Activated CD4-positive, alpha-beta T cell treated with anti-CD3 and anti-CD28 coated beads, Interleukin-2, amount 50 U/mL, for 48 hours (primary cell): ENCODE results near the gene XRCC1.
"Not testable (repeated sequence)": the region's sequence is repeated elsewhere in the genome, so short reads cannot be mapped to it uniquely, and the experiment has no call there.

Experiments used
- DNase-seq, 2 experiments: peaks; one replicate each; pipeline ENCODE4 v3.0.0-alpha.2; 2020

Gene XRCC1

DNA sequence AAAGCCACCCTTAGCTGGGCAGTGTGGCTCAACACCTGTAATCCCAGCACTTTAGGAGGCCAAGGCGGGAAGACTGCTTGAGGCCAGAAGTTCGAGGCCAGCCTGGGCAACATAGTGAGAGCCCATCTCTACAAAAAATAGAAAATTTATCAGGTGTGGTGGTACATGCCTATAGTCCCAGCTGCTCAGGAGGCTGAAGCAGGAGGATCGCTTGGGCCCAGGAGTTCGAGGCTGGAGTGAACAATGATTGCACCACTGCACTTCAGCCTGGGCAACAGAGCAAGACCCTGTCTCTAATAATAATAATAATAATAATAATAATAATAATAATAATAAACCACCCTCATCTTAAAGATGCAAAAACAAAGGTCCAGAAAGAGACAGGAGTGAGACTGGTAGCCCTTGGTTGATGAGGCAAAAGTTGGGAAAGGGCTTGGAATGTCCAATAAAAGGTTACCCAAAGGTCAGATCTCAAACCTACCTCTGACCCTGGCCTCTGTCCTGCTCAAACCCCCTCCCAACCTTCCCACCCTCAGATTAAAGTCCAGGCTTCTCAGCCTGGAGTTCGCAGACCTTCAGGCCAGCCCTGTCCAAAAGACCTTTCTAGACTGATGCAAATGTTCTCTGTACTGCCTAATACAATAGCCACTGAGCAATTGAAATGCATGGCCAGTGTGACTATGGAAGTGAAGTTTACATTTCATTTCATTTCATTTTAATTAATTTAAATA is 33.2 kb downstream of the XRCC1 start:
- DNase-seq, result no peak

DNA sequence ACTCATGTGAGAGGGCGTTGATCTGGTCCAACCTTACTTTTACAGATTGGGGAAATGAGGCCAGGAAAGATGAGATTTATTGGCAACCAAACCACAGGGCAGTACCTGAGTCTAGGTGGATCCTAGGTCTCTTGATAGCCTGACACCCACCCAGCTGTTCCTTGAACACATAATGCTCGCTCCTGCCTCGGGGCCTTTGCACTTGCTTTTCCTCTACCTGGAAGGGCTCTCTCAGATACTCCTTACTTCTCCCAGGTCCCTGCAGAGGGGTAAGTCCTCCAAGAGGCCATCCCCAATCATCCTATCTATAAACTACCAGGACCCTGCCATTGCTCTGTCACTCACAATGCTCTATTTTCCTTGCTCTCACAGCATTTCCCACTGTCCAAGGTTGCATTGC is 34.9 kb downstream of the XRCC1 start:
- no peak for DNase-seq

DNA sequence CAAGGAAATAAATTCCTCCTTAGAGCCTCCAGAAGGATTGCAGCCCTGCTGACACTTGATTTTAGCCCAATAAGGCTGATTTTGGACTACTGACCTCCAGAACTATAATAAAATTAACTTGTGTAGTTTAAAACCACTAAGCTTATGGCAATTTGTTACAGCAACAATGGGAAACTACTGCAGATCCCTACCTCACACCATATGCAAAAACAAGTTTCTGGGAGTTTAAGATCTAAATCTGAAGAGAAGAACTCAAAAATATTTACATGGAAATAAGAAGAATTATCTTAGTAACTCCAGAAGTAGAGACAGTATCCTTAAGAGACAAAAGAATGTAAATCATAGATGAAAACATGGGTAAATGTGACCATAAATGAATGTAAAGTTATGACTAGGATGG is 36.4 kb downstream of the XRCC1 start:
- no peak for DNase-seq

DNA sequence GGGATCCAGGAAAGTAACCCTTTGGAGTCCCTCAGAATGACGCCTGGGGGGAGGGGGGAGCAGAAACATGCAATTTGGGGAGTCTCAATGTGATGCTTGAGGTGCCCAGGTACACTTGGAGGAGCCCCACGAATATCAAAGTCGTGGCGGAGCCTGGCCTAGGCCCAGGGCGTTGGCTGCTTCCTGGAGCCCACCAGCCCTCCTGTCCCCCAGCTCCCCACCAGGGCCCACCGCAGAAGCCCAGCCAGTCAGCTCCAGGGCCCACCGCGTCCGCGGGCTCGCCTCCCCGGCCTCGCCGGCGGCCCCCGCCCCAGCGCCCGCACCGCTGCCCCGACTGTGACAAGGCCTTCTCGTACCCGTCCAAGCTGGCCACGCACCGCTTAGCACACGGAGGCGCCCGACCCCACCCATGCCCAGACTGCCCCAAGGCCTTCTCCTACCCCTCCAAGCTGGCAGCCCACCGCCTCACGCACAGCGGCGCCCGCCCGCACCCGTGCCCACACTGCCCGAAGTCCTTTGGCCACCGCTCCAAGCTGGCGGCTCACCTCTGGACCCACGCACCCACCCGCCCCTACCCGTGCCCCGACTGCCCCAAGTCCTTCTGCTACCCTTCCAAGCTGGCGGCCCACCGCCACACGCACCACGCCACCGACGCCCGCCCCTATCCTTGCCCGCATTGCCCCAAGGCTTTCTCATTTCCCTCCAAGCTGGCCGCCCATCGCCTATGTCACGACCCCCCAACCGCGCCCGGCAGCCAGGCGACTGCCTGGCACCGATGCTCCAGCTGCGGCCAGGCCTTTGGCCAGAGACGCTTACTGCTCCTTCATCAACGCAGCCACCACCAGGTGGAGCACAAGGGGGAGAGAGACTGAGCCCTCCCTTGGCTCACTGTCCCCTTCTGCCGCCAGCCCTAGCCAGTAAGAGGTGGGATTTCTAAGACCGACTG is 40.2 kb downstream of the XRCC1 start:
- DNase-seq, result peak; percentile 22 to 28

DNA sequence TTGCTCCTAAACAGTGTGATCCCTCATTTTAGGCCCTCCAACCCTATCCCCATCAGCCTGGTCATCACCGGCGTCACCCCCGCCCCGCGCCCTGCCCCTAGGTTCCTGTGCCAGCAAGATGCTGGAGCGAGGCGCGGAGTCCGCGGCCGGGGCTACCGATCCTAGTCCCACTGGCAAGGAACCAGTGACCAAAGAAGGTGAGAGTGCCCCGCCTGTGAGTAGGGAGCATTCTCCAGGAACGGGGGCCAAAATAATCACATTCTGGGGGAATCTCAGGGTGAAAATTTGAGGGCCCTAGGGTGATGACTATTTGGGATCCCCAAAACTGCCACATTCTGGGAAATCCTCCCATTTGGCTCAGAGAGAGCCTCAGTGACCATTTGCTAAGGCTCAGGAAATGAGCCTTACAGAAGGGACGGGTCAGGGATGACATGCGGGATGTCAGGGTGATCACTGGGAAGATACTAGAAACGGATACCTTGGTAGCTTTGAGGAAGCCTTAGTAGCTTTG is 41.0 kb downstream of the XRCC1 start:
- no peak for DNase-seq

DNA sequence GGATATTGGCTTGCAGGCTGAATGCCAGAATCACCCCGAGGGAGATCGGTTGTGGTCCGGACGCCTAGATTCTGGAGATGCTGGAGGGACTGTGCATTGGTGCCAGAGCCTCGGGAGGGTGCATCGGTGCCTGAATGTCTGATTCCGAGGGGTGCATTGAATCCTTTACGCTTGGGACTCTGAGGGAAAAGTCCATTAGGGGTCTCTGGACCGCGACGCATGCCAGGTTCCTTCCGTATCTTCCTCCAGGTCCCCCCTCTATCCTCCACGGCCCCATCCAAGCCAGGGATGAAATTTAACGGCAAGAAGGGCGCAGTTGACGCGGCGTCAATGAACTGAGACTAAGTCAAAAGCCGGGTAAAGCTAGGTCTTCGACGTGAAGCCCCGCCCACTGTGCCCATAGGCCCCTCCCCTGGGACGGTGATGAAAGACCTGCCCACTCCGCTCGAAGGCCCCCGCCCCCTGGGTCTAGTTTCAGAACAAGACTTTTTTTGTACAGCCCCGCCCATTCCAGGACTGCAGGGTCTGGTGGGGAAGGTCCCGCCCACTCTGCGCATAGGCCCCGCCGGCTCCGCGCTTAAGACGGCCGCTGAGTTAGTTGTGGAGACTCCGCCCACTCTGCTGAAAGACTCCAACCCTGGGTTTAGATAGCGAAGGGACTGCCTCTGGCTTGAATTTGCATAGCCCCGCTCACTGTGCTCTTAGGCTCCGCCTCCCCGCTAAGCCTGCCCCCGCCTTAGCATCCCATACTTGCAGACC is 41.6 kb downstream of the XRCC1 start:
- DNase-seq, result peak; percentile 95

DNA sequence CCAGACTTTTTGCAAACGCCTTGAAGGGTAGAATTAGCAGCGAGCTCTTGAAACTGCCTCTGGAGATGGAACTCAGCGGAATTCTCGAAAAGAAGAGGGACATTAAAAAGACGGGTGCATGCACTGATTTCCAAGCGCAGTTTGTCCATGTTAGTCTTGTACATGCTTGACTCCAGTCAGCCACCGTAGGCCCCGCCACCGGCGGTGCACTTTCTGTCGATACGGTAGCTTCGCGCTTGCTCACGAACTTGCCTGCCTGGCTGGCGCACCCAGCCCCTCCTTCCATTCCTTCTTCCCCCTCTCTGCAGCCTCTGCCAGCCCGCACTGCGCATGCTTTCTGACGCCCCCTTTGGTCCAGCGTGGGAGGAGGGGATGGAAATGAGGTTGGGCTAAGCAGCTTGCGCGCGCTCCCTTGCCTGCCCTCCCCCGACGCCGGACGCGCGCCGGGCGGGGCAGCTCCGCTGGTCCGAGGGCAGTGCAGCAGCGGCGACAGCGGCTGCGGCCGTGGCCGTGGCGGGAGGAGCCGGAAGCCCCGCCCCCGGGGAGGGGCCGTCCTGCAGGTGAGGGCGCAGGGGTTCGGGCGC is 42.3 kb downstream of the XRCC1 start, which contains the start of gene ZNF575:
TSS of gene ZNF575 (plus strand) at position 227 of the 584 bp plus-strand sequence. CDS start 1,235 bp downstream, outside the sequence.
- DNase-seq, result peak; percentile 88 to 91

DNA sequence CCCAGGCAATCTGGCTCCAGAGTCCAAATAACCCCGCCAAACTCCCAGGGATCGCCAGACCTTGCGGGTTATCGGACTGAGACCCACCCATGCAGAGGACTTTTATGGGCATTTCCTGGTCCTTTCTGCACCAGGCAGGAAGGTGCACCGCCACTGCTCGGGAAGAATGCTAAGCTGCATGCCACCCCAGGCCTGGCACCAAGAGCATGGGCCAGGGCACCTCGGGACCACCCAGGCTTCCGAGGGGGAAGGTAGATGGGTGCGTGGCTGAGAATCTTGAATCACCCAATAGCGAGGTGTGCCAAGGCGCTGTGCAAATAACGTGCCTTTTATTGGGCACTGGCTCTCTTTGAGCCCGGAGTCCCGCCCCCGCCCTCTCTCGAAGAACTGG is 42.8 kb downstream of the XRCC1 start:
- no peak for DNase-seq

DNA sequence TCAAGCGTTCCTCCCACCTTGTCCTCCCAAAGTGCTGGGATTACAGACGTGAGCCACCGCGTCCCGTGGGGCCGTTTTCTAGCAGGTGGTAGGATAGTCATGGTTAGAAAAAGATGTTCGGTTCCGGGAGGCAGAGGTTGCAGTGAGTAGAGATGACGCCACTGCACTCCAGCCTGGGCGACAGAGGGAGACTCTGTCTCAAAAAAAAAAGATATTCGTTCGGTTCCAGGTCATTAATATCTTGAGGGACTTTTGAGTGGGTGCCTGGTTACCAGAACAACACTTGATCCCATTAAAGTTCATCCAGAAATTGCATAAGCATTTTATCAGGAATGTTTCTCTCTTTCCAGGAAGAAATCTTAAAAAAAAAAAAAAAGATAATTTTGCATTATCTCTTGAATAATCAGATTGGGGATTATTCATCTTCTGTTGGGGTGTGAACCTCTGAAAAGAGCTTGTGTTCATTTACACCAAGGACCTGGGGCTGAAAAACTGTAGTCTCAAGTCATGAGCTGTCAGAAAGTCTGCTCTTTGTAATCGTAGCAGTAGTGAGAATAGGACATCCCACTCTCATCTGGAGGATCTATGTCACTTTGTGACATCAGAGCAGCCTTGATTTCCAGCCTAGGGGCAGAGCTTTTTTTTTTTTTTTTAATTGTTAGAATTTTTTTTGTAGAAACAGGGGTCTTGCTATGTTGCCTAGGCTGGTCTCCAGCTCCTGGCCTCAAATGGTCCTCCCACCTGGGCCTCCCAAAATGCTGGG is 47.3 kb downstream of the XRCC1 start:
- no peak for DNase-seq

DNA sequence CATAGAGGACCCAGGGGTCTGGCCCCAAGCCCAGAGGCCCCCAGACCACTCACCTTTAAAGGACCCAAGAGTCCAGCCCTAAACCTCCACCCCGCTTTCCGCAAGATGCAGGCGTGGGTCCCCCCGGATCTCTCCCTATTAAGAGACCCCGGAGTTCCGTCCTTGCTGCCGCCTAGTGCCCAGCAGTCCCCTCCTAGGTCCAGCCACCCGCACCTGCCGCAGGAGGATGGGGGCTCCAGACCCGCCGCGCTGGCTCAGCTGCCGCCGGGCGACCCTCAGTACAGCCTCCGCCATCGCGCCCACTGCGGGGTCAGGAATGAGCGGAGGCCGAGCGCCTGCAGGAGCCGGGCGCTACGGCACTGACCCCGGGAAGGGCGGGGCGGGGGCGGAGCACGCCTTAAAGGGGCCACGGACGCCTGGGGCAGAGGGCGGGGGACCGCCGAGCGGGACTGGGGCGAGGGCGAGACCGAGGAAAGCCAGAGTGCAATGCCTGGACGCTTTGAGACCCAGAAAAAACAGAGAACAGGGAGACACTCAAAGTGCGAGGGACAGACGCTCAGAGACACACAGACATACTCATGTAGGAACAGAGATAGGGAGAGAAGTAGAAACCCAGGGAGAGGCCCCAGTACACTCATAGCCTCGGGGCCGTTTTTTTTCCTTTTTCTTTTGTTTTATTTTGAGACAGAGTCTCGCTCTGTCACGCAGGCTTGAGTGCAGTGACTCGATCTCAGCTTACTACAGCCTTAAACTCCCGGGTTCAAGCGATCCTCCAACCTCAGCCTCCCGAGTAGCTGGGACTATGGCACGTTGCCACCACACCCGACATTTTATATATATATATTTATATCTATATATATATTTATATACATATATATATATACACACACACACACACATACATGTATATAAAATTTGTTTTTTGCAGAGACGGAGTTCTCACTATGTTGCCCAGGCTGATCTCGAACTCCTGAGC is 48.2 kb downstream of the XRCC1 start, which contains the start of gene ETHE1:
TSS of gene ETHE1 (minus strand) at position 318 of the 976 bp plus-strand sequence. CDS start at position 294, 24 bp downstream.
- DNase-seq, result peak; percentile 84 to 87

DNA sequence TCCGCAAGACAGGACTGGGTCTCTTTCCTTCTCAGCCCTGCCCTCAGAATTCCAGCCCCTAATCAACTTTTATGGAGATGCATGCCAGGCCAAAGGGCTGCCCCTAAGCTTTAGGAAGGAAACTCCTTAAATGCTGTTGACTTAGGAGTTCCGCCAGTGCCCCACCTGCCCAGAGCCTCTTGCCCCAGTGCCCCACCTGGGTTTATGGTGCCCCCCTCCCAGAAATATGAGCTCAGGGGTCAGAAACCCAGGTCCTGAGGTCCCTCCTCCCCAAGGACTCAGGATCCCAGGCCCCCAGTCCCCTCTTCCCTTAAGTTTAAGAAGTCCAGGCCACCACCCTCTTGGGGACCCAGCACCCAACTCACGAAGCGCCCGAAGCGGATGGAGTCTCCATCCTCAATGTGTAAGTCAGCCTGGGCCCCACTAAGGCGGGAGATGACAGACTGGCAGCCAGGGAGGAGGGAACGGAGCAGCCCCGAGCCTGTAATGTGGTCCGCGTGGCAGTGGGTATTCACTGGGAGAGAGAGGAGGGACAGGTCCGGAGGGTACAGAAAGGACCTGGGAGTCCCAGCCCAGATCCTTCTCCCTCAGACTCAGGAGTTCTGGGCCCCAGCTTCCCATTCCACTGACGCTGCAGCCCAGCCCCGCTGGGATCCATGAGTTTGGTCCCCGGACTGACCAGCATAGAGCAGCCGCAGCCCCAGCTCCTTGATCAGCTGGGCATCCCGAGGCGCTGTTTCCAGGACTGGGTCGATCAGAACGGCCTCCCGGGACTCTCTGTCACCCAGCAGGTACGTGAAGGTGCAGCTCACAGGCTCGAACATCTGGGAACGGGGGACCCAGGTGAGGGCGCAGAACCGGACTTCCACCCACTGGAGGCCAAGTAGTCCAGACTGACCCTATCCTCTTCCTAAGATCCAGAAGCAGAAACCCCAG is 49.2 kb downstream of the XRCC1 start:
- peak; percentile 41 to 49 for DNase-seq

DNA sequence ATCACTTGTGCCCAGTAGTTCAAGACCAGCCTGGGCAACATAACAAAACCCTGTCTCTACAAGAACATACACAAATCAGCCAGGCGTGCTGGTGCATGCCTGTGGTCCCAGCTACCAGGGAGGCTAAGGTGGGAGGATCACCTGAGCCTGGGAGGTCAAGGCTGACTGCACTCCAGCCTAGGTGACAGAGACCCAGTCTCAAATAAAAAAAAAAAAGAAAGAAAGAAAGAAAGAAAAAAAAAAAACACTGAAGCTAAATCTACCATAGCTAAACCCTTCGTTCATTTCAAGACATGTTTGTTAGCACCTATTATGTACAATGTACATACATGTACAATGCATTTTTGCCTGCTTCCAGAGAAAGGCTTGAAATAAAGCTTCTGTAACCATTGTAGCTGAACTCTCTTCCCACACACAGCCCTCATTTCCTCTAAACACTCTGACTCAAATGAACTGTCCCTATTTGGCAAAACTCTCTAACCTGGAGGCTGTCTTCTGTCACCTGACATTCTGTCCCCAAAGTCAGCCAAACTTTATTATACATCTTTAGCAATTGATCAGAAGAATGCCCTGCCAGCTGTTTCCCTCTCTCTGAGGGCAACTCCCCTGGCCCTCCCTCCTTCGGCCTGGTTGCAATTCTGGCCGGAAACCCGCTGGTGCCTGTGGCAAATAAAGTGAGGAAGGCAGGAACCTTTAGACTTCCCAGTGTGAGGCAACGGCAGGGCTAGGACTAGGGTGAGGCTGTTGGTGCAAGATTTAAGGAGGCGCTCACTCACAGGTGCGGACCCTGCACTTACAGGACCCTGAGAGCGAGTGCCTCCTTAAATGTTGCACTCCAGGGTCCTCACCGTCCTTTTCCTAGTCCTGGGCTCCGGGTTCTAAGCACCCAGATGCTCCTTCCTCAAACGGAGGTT is 50.1 kb downstream of the XRCC1 start:
- DNase-seq, result peak; percentile 30 to 51

DNA sequence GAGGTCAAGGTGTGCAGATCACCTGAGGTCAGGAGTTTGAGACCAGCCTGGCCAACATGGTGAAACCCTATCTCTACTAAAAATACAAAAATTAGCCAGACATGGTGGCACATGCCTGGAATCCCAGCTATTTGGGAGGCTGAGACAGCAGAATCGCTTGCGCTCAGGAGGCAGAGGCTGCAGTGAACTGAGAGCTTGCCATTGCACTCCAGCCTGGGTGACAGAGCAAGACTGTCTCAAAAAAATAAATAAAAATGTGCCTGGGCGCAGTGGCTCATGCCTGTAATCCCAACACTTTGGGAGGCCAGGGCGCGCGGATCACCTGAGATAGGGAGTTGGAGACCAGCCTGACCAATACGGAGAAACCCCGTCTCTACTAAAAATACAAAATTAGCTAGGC is 51.6 kb downstream of the XRCC1 start:
- DNase-seq, result not testable (repeated sequence)

DNA sequence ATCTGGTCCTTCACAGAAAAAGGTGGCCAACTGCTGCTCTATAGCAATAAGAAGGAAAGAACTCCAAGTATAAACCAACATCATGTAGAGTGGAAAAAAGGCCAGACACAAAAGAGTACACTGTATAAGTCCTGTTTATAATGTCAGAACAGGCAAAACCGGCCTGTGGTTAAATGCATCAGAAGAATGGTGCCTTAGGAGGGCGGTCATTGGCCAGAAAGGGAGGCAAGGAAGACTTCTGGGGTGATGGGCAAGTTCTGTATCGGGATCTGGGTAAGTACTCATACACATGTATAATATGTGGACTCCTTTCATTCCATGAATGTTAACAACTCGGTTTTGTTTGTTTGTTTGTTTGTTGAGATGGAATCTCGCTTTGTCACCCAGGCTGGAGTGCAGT is 52.4 kb downstream of the XRCC1 start:
- no peak for DNase-seq

DNA sequence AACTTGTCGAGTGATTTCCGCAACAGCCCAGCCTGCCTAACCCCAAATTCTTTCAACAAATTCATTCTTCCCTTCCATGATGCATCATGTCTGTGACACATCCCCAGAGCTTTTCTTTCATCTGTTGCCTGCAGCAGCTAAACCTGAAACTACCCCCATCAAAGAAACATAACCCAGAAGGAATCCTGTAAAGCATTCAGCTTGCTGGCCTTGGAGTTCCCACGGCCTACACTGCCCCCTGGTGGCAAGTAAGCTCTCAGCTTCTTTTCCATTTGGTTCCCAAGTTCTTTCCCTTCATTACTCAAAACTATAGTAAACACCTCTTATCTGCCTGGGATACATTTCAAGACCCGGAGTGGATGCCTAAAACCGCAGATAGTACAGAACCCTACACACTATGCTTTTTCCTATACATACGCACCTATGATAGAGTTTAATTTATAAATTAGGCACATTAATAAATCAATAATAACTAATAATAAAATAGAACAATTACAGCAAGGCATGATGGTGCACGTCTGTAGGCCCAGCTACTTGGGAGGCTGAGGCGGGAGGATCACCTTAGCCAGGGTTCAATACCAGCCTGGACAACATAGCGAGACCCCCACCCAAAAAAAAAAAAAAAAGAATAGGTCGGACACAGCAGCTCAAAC is 55.8 kb downstream of the XRCC1 start:
- peak; percentile 83 to 85 for DNase-seq

DNA sequence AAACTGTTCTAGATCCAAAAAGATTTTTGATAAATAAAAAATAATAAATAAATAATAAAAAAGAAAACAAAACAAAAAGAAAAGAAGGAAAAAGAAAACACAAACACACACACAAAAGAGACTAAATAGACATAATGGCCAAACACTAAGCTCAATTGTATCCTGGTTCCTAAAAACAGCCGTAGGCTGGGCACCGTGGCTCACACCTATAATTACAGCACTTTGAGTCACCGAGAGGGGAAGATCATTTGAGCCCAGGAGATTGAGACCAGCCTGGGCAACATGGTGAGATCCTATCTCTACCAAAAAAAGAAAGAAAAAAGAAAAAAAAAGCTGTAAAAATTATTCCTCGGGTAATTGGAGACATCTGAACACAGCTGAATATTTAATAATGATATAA is 57.3 kb downstream of the XRCC1 start:
- no peak for DNase-seq

DNA sequence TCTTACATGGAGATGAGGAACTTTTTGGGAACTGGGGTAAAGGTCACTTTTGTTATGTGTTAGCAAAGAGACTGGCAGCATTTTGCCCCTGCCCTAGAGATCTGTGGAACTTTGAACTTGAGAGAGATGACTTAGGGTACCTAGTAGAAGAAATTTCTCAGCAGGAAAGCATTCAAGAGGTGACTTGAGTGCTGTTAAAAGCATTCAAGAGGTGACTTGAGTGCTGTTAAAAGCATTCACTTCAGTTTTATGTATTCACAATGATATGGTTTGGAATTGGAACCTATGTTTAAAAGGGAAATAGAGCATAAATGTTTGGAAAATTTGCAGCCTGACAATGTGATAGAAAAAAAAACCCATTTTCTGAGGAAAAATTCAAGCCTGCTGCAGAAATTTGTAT is 62.9 kb downstream of the XRCC1 start:
- DNase-seq, result not testable (repeated sequence)
